NCI-H2081 treated with DMSO at 0.1 percent for 48 hours (cell line): ENCODE data around the gene MEF2D.
A peak's percentile ranks its signal among the peaks of the same experiment; 100 is the strongest.

ENCODE experiments used
- DNase-seq: peaks from one replicate; lab custom pipeline; 2025; lab: John Stamatoyannopoulos, UW

The MEF2D gene

GRCh38 chr1:156499842-156500542 is 583 bp downstream of the MEF2D start:
- no peak for DNase-seq

DNA sequence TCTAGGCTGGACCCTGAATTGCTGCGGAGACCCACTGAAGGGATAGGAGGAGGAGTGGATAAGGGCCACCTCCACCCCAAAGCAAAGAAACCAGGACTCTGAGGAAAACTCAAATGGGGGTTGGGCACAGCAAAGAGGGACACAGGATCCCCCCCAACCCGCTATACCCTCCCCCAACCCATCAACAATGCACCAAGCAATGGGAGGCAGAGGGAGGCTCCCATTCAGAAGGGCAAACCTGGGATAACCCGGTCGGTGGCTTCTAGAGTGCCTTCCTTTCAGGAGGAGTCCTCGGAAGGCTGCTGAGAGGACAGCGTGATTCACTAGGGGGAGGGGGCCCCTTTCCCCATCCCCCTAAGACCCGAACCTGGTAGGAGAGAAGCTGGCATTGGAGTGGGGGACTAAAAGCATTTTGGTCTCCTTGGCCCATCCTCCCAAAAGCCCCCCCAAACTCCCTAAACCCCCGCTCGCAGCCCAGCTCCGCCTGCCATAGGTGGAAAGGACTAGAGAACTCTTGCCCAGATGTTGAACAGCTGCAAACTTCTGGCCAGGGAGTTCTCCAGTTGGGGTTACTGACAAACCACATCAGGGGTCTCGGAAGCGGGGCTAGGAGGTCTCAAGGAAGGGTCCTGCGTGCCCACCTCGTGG is 1.3 kb downstream of the MEF2D start:
- no peak for DNase-seq

- DNase-seq: no peak
These were observed 2.0 kb downstream of the MEF2D start for GRCh38 chr1:156498432-156499193.

DNA sequence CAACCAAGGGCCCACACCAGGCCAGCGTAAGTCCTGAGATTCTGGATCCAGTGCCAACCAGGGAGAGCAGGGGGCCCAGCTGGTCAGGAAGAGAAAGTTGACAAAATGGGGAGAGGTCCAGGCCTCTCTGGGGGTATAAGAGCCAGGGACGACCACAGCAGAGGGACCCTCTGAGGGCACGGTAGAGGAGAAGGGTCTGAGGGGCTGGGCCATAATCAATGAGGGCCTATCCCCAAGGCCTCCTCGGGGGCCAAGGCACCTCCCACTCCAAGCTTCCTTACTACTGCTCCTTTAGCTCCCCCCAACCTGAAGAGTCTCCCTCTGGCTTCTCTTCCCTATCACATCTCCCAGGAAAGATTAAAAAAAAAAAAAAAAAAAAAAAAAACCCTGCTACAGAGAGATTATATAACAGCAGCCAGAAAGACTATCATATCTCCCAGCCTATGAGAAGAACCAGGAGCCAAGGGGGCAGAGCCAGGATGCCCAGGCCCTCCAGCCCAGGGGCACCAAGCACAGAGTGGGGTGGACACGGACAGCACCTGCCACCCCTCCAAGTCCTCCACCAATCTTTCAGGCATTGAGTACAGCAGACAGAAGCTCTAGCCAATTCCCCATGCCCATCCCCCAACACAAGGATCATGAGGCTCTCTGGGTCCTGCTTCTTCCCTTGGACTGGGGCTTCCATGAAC is 2.7 kb downstream of the MEF2D start:
- DNase-seq: no peak

DNA sequence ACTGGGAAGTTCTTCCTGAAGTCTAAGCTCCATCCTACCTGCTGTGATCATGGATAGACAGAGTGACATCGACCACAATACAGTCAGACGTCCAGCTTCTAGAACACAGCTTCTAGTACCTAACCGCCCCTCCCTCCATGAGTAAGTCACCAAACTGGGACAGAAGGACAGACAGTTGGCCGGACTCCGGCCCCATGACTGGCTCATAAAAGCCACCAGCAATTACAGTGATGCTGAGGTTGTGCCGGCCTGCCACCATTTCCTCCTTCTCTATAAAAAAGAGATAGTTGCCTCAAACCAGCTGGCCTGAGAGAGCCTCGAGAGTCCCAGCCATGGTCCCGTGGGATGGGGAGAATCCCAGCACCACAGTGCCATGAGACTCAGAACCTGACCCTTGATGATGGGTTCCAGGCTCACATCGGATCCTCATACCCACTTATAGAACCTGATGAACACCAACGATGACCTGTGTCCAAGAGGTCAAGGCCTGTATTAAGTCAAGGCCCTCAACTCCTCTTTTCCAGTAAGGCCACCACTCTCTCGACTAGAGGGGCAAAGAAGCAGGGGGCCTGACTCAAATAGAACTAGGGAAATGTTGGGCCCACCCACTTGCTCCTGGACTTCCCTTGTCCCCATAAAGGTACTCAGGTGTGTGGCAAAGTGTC is 3.4 kb downstream of the MEF2D start:
- no peak for DNase-seq

GRCh38 chr1:156496211-156496761 is 4.3 kb downstream of the MEF2D start:
- no peak for DNase-seq

- no peak for DNase-seq
These were observed 5.0 kb downstream of the MEF2D start for GRCh38 chr1:156495401-156496140.

GRCh38 chr1:156494309-156494895 is 6.2 kb downstream of the MEF2D start:
- DNase-seq: no peak

GRCh38 chr1:156493742-156494141 is 6.8 kb downstream of the MEF2D start:
- no peak for DNase-seq

DNA sequence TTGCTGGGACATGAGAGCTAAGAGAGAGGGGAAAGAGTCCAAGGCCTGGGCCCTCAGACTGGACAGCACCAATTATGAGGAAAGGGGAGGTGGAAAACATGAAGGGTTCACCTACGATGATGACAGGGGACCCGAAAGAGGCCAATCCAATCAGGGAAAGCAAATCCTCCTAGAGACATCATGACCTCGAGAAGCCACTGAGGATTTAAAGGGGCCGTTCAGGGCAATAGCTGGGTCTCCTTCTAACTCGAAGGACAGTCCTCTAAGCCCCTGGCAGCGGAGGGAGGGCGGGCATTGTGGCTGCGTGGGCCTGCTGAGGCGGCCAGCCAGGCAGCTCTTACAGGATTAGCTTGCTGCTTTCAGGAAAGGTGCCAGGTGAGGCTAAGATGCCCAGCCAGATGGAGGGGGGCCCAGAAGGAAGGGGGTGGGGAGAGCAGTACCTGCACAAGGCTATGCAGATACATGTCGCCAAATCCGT is 7.4 kb downstream of the MEF2D start:
- DNase-seq: no peak

GRCh38 chr1:156492591-156493080 is 7.9 kb downstream of the MEF2D start:
- no peak for DNase-seq

- DNase-seq: no peak
These were observed 8.5 kb downstream of the MEF2D start for GRCh38 chr1:156492013-156492590.

GRCh38 chr1:156491151-156491949 is 9.2 kb downstream of the MEF2D start:
- DNase-seq: no peak

DNA sequence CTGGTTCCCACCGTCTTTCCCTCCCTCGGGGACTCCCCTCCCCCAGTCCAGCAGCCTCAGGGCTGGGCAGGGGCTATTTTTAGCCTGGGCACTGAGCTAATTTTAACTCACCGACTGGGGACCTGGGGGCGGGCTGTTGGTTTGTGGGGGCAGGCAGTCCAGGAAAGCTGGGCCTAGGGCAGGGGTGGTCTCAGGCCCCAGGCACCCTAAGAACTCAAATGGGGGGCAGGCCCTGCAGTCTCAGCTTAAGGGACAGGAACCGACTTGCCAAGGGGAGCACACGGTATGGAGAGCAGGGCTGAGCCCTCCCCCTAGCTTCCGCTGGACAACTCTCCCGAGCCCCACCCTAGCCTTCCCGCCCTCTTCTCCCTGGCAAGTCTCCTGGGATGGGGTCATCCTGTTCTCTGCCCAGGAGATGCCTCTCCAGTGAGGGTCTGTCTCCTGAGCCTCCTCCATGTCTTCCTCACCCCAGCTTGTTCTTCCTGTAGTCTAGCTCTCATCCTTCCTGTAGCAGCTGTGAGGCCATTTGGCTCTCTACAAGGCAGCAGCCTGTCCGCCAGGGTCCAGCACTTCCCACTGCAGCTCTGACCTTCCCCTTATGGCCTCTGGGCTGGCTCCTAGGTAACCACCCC is 10.1 kb downstream of the MEF2D start:
- no peak for DNase-seq

DNA sequence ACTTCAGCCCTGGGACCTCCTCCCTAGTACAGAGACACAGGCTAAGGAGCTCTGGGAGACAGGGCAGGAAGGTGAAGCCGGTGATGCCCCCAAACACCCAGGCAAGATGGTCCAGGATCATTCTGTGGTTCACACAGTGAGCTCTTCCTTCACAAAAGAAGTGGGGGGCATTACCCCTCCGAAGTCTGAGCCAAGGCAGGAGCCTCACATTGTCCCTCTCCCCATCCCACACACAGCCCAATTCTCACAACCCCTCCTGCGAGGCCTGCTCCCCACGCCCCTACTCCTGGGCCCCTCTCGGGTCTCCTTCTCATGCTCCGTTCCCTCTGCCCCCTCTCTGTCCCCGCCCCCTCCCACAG is 10.7 kb downstream of the MEF2D start:
- no peak for DNase-seq

DNA sequence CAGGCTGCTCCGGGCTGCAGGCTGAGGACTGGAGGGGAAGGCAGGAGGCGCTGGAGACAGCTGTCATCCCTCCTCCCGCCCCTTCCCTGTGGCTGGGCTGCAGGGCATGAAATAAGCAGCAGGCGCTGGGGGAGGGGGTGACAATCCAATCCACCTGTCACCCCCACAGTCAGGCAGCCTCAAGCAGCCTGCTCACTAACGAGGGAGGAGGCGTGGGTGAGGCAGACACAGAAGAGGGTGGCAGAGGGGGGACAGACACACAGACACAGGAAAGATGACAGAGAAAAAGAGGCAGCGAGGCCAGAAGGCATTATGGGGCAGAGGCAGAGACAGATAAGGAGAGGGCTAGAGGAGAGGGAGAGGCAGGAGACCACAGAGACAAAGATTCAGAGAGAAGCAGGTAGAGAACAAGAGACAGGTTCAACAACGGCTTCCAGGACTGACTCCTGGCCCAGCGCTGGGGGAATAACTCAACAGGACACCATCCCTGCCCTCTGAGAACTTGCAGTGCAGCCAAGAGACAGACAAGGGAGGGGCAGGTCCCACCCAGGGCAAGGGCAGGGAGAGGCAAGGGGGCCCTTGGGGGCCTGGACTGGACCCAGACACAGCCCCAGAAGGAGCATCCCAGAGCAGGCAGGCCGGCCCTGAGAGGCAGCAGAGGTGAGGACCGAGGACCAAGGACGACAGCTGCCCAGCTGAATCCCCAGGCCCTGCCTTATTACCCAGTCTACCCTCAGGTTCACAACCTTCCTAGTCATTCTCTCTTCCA is 11.2 kb downstream of the MEF2D start:
- peak; percentile 38 for DNase-seq

GRCh38 chr1:156488566-156489165 is 11.9 kb downstream of the MEF2D start:
- no peak for DNase-seq
